DOHH2 (cell line): Measurements from ENCODE around the gene AHNAK.

Experiments used
- EZH2phosphoT487 ChIP-seq: fragments of 200-600 bp; sonication (generic); IDR thresholded peaks from 2 replicates; pipeline ENCODE4 v1.6.1; 2017; ENCODE audit warnings: borderline replicate concordance, mild to moderate bottlenecking, antibody characterized with exemption, low read length, moderate library complexity, mixed read lengths
- TF ChIP-seq, protein P1 (sequence below): fragments of 200-600 bp; sonication (generic); IDR thresholded peaks from one replicate; pipeline ENCODE4 v1.5.1; 2014; ENCODE audit warnings: antibody characterized with exemption, mild to moderate bottlenecking, low read depth, low read length; ENCODE audit not compliant: poor library complexity, severe bottlenecking

DNA sequence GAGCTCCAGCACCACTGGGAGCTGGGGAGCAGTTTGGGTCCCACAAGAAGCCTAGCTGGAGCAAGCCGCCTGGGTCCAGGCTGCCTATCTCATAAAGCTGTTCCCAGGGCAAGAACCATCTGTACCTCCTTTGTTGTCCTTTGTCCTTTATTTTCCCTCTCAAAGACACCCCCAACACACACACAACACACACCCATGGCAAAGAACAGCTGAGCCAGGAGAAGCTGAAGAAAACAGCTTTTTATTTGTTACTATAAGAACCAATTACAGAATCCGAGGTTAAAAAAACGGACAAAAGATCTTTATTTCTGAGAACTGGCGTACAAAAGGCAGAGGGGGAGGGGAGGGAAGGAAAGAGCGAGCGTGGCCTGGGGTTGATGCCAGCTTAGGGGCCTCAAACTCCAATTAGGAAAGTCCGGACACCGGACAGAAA lies 46.4 kb upstream of the AHNAK start:
- TF ChIP-seq EZH2phosphoT487, result no peak
- TF ChIP-seq, protein P1, sequence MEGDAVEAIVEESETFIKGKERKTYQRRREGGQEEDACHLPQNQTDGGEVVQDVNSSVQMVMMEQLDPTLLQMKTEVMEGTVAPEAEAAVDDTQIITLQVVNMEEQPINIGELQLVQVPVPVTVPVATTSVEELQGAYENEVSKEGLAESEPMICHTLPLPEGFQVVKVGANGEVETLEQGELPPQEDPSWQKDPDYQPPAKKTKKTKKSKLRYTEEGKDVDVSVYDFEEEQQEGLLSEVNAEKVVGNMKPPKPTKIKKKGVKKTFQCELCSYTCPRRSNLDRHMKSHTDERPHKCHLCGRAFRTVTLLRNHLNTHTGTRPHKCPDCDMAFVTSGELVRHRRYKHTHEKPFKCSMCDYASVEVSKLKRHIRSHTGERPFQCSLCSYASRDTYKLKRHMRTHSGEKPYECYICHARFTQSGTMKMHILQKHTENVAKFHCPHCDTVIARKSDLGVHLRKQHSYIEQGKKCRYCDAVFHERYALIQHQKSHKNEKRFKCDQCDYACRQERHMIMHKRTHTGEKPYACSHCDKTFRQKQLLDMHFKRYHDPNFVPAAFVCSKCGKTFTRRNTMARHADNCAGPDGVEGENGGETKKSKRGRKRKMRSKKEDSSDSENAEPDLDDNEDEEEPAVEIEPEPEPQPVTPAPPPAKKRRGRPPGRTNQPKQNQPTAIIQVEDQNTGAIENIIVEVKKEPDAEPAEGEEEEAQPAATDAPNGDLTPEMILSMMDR, result no peak
